ENCODE measurements around the gene CTU1.

Gene CTU1

DNA sequence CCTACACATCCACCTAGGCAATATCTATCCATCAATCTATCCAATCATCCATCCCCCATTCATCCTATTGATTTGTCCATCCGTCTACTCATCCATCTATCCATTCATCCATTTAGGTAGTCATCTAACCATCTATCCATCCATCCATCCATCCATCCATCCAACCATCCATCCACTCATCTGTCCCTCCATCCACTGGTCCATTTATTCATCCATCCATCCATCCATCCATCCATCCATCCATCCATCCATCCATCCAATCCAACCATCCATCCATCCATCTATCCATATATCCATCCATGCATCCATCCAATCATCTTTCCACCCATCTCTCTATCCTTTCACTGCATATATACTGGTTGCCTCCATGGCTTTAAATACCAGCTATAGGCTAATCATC is 47.2 kb downstream of the CTU1 start:
- TF ChIP-seq, protein P1, sequence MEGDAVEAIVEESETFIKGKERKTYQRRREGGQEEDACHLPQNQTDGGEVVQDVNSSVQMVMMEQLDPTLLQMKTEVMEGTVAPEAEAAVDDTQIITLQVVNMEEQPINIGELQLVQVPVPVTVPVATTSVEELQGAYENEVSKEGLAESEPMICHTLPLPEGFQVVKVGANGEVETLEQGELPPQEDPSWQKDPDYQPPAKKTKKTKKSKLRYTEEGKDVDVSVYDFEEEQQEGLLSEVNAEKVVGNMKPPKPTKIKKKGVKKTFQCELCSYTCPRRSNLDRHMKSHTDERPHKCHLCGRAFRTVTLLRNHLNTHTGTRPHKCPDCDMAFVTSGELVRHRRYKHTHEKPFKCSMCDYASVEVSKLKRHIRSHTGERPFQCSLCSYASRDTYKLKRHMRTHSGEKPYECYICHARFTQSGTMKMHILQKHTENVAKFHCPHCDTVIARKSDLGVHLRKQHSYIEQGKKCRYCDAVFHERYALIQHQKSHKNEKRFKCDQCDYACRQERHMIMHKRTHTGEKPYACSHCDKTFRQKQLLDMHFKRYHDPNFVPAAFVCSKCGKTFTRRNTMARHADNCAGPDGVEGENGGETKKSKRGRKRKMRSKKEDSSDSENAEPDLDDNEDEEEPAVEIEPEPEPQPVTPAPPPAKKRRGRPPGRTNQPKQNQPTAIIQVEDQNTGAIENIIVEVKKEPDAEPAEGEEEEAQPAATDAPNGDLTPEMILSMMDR (conservative IDR thresholded peaks at IDR 0.05): no peak
- no peak for TF ChIP-seq ZFX (IDR thresholded peaks at IDR 0.05)

DNA sequence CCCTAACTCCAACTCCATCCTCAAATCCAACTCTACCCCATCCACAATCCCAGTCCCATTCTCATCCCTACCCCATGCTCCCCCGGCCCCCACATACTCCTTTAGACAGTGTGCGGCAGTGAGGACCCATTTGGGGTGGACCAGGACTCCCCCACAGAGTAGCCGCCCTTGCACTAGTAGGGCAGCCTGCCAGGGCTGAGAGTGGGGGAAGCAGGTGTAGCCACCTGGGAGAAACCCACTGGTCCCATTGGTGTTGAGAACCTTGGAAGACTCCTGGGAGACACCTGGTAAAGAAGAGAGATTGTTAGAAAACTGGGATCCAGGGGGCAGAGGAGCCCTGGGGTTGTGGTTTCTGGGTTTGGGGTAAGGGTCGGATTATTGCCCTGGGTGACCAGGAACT is 47.9 kb downstream of the CTU1 start:
- H3K27ac ChIP-seq: no peak overlapping the region
- TF ChIP-seq, protein P1 (conservative IDR thresholded peaks at IDR 0.05): no peak
- TF ChIP-seq ZFX (IDR thresholded peaks at IDR 0.05): no peak

More for the DNA sequence above, 47.2 kb downstream of the CTU1 start:
- H3K27ac ChIP-seq: no peak overlapping the region

DNA sequence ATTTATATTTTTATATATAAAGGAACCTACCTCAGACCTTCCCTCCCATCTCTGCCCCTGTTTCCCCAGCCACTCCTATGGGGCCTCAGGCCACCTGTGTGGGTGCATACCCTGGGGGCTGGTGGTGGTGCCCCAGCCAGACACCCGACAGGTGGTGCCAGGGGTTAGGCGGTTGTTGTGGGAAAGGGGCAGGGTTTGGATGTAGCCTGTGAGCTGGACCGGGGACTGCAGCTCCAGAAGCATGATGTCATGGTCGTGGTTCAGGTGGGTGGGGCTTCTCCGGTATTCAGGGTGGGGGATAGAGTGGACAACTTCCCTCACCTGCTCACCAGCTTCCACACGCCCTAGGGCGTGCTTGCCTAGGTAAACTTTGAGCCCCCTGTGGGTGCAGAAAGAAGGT is 48.5 kb downstream of the CTU1 start:
- H3K27ac ChIP-seq: no peak overlapping the region
- TF ChIP-seq, protein P1 (conservative IDR thresholded peaks at IDR 0.05): no peak
- no peak for TF ChIP-seq ZFX (IDR thresholded peaks at IDR 0.05)

DNA sequence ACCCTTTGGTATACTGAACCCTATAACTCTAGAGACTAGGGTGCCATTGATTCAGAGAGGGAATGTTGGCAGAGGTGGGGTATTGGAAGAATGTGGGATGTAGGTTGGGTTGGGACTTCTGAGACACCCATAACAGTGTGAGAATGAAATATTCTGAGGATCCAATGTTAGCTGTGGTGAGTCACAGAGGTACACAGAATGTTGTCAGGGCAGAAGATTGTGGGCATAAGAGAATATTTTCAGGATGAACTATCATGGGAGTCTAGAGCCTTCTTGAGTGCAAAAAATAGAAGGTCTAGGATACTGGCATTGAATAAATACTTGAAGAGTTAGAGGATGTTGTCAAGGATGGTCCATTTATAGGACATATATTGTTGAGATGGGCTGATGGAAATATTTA is 52.3 kb downstream of the CTU1 start:
- no peak overlapping the region for H3K27ac ChIP-seq
- TF ChIP-seq ZFX (IDR thresholded peaks at IDR 0.05): no peak
- TF ChIP-seq, protein P1 (conservative IDR thresholded peaks at IDR 0.05): no peak
